C4-2B (cell line): ENCODE data around the gene CMKLR1.

Source experiments
- CTCF ChIP-seq: fragments of 450-650 bp; conservative IDR thresholded peaks from 2 replicates; pipeline ENCODE4 v1.5.1; 2017; ENCODE audit warnings: mild to moderate bottlenecking
- ZFX ChIP-seq: fragments of 450-650 bp; IDR thresholded peaks from 2 replicates; pipeline ENCODE4 v1.6.1; 2017

- no peak for TF ChIP-seq CTCF
- TF ChIP-seq ZFX, result no peak
These were observed 91.1 kb downstream of the CMKLR1 start for GRCh38 chr12:108248011-108248410.
